ENCODE data around the gene LSAMP.
"Not testable (repeated sequence)": the region's sequence is repeated elsewhere in the genome, so short reads cannot be mapped to it uniquely, and the experiment has no call there.

The LSAMP gene

GRCh38 chr3:115804713-115805119, 640.6 kb downstream of the LSAMP start:
- DNase-seq (ENCODE audit: low read depth, low spot score): no peak

GRCh38 chr3:115804200-115804599, 641.1 kb downstream of the LSAMP start:
- no peak for DNase-seq (ENCODE audit: low read depth, low spot score)

GRCh38 chr3:115803661-115804060, 641.6 kb downstream of the LSAMP start:
- no peak for DNase-seq (ENCODE audit: low read depth, low spot score)

- no peak for DNase-seq (ENCODE audit: low read depth, low spot score)
These were observed 644.7 kb downstream of the LSAMP start for GRCh38 chr3:115800489-115801075.

- not testable (repeated sequence) for DNase-seq (ENCODE audit: low read depth, low spot score)
These were observed 645.2 kb downstream of the LSAMP start for GRCh38 chr3:115800065-115800464.

GRCh38 chr3:115792206-115792955, 652.9 kb downstream of the LSAMP start:
- no peak for DNase-seq (ENCODE audit: low read depth, low spot score)

GRCh38 chr3:115791271-115792153, 653.8 kb downstream of the LSAMP start:
- not testable (repeated sequence) for DNase-seq (ENCODE audit: low read depth, low spot score)

GRCh38 chr3:115790759-115791158, 654.5 kb downstream of the LSAMP start:
- DNase-seq (ENCODE audit: low read depth, low spot score): peak; percentile 82

- DNase-seq (ENCODE audit: low read depth, low spot score): no peak
These were observed 655.8 kb downstream of the LSAMP start for GRCh38 chr3:115789481-115789880.

- no peak for DNase-seq (ENCODE audit: low read depth, low spot score)
These were observed 656.3 kb downstream of the LSAMP start for GRCh38 chr3:115788921-115789470.

GRCh38 chr3:115787818-115788217, 657.5 kb downstream of the LSAMP start:
- DNase-seq (ENCODE audit: low read depth, low spot score): no peak

GRCh38 chr3:115785782-115786181, 659.5 kb downstream of the LSAMP start:
- DNase-seq (ENCODE audit: low read depth, low spot score): no peak

GRCh38 chr3:115784739-115785536, 660.3 kb downstream of the LSAMP start:
- no peak for DNase-seq (ENCODE audit: low read depth, low spot score)

GRCh38 chr3:115783938-115784738, 661.1 kb downstream of the LSAMP start:
- DNase-seq (ENCODE audit: low read depth, low spot score): no peak

- DNase-seq (ENCODE audit: low read depth, low spot score): not testable (repeated sequence)
These were observed 661.9 kb downstream of the LSAMP start for GRCh38 chr3:115783426-115783825.

- no peak for DNase-seq (ENCODE audit: low read depth, low spot score)
These were observed 666.3 kb downstream of the LSAMP start for GRCh38 chr3:115779011-115779410.

- no peak for DNase-seq (ENCODE audit: low read depth, low spot score)
These were observed 672.3 kb downstream of the LSAMP start for GRCh38 chr3:115772951-115773350.

GRCh38 chr3:115768661-115769060, 676.6 kb downstream of the LSAMP start:
- no peak for DNase-seq (ENCODE audit: low read depth, low spot score)

GRCh38 chr3:115766587-115767482, 678.5 kb downstream of the LSAMP start:
- DNase-seq (ENCODE audit: low read depth, low spot score): no peak
